A673 (cell line): ENCODE measurements around the gene RNU1-4.
"Not testable (repeated sequence)": the region's sequence is repeated elsewhere in the genome, so short reads cannot be mapped to it uniquely, and the experiment has no call there.

Source experiments
- EZH2 ChIP-seq: fragments of 200-600 bp; sonication (generic); IDR thresholded peaks from 2 replicates; pipeline ENCODE4 v1.6.1; 2017; ENCODE audit warnings: borderline replicate concordance, low read depth, mild to moderate bottlenecking, mixed read lengths, antibody characterized with exemption, low read length; ENCODE audit not compliant: poor library complexity, severe bottlenecking
- TF ChIP-seq, protein P1 (sequence below): fragments of 300-800, 200-600 bp; sonication (generic); conservative IDR thresholded peaks from 2 replicates; pipeline ENCODE4 v1.5.1; 2017; ENCODE audit warnings: low read depth, mild to moderate bottlenecking, antibody characterized with exemption, low read length, moderate library complexity, mixed read lengths

DNA sequence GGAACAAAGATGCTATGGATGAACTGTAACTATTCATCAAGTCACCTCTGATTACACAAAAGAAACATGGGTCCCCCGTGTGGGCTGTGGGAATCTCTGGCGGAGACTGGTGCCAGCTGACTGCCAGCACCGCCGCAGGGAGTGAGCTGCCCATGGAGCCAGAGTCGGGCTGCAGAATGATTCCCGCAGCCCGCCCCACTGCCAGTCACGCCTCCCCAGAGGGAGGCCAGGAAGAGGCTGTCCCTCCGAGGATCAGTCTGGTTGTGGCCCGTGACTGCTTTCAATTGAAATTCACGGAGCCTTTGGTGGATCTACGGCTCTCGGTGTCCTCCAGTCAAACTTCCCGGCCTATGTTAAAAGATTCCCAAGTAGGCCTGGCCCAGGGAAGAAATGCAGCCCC, 27.7 kb upstream of the RNU1-4 start:
- TF ChIP-seq, protein P1, sequence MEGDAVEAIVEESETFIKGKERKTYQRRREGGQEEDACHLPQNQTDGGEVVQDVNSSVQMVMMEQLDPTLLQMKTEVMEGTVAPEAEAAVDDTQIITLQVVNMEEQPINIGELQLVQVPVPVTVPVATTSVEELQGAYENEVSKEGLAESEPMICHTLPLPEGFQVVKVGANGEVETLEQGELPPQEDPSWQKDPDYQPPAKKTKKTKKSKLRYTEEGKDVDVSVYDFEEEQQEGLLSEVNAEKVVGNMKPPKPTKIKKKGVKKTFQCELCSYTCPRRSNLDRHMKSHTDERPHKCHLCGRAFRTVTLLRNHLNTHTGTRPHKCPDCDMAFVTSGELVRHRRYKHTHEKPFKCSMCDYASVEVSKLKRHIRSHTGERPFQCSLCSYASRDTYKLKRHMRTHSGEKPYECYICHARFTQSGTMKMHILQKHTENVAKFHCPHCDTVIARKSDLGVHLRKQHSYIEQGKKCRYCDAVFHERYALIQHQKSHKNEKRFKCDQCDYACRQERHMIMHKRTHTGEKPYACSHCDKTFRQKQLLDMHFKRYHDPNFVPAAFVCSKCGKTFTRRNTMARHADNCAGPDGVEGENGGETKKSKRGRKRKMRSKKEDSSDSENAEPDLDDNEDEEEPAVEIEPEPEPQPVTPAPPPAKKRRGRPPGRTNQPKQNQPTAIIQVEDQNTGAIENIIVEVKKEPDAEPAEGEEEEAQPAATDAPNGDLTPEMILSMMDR = not testable (repeated sequence)
- TF ChIP-seq EZH2 = not testable (repeated sequence)
